Progenitor cell of endocrine pancreas (in vitro differentiated cells): Measurements from ENCODE around the gene HOXA6. TPM values are rescaled to one million over a fixed set of nuclear protein-coding genes. Genes with fewer than 3 reads are reported as not detected.

Experiments used
- DNase-seq: peaks from one replicate; pipeline ENCODE4 v3.0.0; 2021; ENCODE audit warnings: low spot score; ENCODE audit not compliant: unreplicated experiment
- H3K27ac Mint-ChIP-seq: 2 replicates; pipeline ENCODE4 v1.8.0; 2021; ENCODE audit warnings: mild to moderate bottlenecking, moderate library complexity, mixed read lengths
- H3K27me3 Mint-ChIP-seq: 2 replicates; pipeline ENCODE4 v1.8.0; 2021; ENCODE audit warnings: mixed read lengths
- H3K36me3 Mint-ChIP-seq: 2 replicates; pipeline ENCODE4 v1.8.0; 2022; ENCODE audit warnings: mixed read lengths; ENCODE audit not compliant: insufficient read depth
- H3K4me1 Mint-ChIP-seq: 2 replicates; pipeline ENCODE4 v1.8.0; 2021; ENCODE audit warnings: low read depth, mixed read lengths
- H3K4me3 Mint-ChIP-seq: 2 replicates; pipeline ENCODE4 v1.8.0; 2021; ENCODE audit warnings: low read depth, mild to moderate bottlenecking, moderate library complexity, mixed read lengths
- H3K9me3 Mint-ChIP-seq: 2 replicates; pipeline ENCODE4 v1.8.0; 2021; ENCODE audit warnings: low read depth, mixed read lengths
- CTCF ChIP-seq: fragments of 200-600 bp; sonication (generic); IDR thresholded peaks from one replicate; pipeline ENCODE4 v1.5.0; 2021; ENCODE audit warnings: antibody characterized with exemption, mild to moderate bottlenecking; ENCODE audit not compliant: unreplicated experiment
- total RNA-seq: library from RNA; stranded (reverse); gene quantifications from 2 replicates; pipeline ENCODE4 v1.2.1, GENCODE V29; 2021

The HOXA6 gene
- total RNA-seq, 1 donor from 2014 or later: 0.38 TPM

GRCh38 chr7:27176524-27176845 is 28.9 kb upstream of the HOXA6 start:
- Mint-ChIP-seq H3K27ac (no peak overlapping the region), H3K36me3 (no peaks in the 10 kb centered on the region), H3K27me3 (peaks cover 88% of the 10 kb centered on the region), H3K4me1 (peaks cover 9% of the 10 kb centered on the region), H3K4me3 (no peak overlapping the region), H3K9me3 (no peaks in the 10 kb centered on the region)
- no peak for TF ChIP-seq CTCF
- DNase-seq: no peak

- Mint-ChIP-seq H3K27me3 (peaks cover 88% of the 10 kb centered on the region), H3K9me3 (no peaks in the 10 kb centered on the region), H3K27ac (peak overlapping the region; percentile 29), H3K4me1 (peaks cover 9% of the 10 kb centered on the region), H3K36me3 (no peaks in the 10 kb centered on the region), H3K4me3 (no peak overlapping the region)
- no peak for DNase-seq
- no peak for TF ChIP-seq CTCF
Observed at GRCh38 chr7:27175626-27176523, 28.3 kb upstream of the HOXA6 start.

GRCh38 chr7:27174874-27175625 is 27.5 kb upstream of the HOXA6 start:
- peak overlapping the region; percentile 41 for H3K4me3 Mint-ChIP-seq
- H3K9me3 Mint-ChIP-seq: no peaks in the 10 kb centered on the region
- peak overlapping the region; percentile 29 for H3K27ac Mint-ChIP-seq
- no peak for DNase-seq
- peaks cover 88% of the 10 kb centered on the region for H3K27me3 Mint-ChIP-seq
- peaks cover 7% of the 10 kb centered on the region for H3K4me1 Mint-ChIP-seq
- no peaks in the 10 kb centered on the region for H3K36me3 Mint-ChIP-seq
- TF ChIP-seq CTCF: no peak

GRCh38 chr7:27173956-27174873 is 26.6 kb upstream of the HOXA6 start, which contains the start of gene HOXA10:
TSS of gene HOXA10 (minus strand) at chr7:27174320. CDS start at chr7:27174306, 14 bp downstream.
- no peak for TF ChIP-seq CTCF
- H3K4me3 Mint-ChIP-seq: peak within 1 kb of the TSS; percentile 41
- H3K36me3 Mint-ChIP-seq: no peaks in the 10 kb centered on the region
- no peaks in the 10 kb centered on the region for H3K9me3 Mint-ChIP-seq
- H3K27me3 Mint-ChIP-seq: peaks cover 84% of the 10 kb centered on the region
- no peak for DNase-seq
- no peak within 1 kb of the TSS for H3K27ac Mint-ChIP-seq
- H3K4me1 Mint-ChIP-seq: peaks cover 1% of the 10 kb centered on the region

GRCh38 chr7:27173511-27173955 is 26.0 kb upstream of the HOXA6 start:
- Mint-ChIP-seq H3K4me3 (no peak overlapping the region), H3K9me3 (no peaks in the 10 kb centered on the region), H3K36me3 (no peaks in the 10 kb centered on the region), H3K4me1 (peaks cover 3% of the 10 kb centered on the region), H3K27ac (no peak overlapping the region), H3K27me3 (peaks cover 84% of the 10 kb centered on the region)
- TF ChIP-seq CTCF: no peak
- no peak for DNase-seq
